Psoas muscle (tissue), 8 donors: ENCODE measurements around the gene SPRR2G. TPM values are rescaled to one million over a fixed set of nuclear protein-coding genes. Genes with fewer than 3 reads are reported as not detected.

Source experiments
- ATAC-seq, 4 donors: fragments of 200-7000 bp; cut with Tn5 transposase; one replicate each; pipeline ENCODE4 v1.9.1; 2020; ENCODE audit warnings: moderate library complexity in 3 of 4, mild to moderate bottlenecking in 2 of 4
- DNase-seq, 2 donors: peaks; one replicate each; pipeline ENCODE4 v3.0.0-alpha.2; 2020
- H3K27ac ChIP-seq: fragments of 200-600 bp; one replicate; pipeline ENCODE4 v1.8.0; 2022
- H3K27me3 ChIP-seq, 3 donors: fragments of 200-600 bp in 1 of 3; one replicate each; pipeline versions ENCODE4 v1.6.1 to v1.8.0; 2013 to 2022; ENCODE audit warnings: low read length in 2 of 3, mild to moderate bottlenecking in 2 of 3, moderate library complexity in 1 of 3; ENCODE audit not compliant: insufficient read depth in 3 of 3
- H3K36me3 ChIP-seq, 2 donors: fragments of 200-600 bp in 1 of 2; one replicate each; pipeline versions ENCODE4 v1.6.1 to v1.8.0; 2013 to 2022; ENCODE audit warnings: low read depth in 1 of 2, mild to moderate bottlenecking in 1 of 2, moderate library complexity in 1 of 2; ENCODE audit not compliant: insufficient read depth in 1 of 2
- H3K4me1 ChIP-seq: fragments of 200-600 bp; one replicate; pipeline ENCODE4 v1.8.0; 2022
- H3K4me3 ChIP-seq: fragments of 200-600 bp; one replicate; pipeline ENCODE4 v1.8.0; 2022; ENCODE audit warnings: mild to moderate bottlenecking
- H3K9me3 ChIP-seq: fragments of 200-600 bp; one replicate; pipeline ENCODE4 v1.8.0; 2022
- CTCF ChIP-seq: fragments of 200-600 bp; IDR thresholded peaks from one replicate; pipeline ENCODE4 v1.8.0; 2022; ENCODE audit warnings: antibody characterized with exemption
- WGBS, 3 donors: extraction: QIAGEN DNeasy Blood & Tissue Kit; methylation state at CpG; one replicate each; pipeline versions ENCODE4 v1.1.6 to v1.1.7; 2013; 5-methylcytosine and 5-hydroxymethylcytosine counted together
- intact Hi-C, 2 donors: fragments of 100-400 bp; cut with DNase I; formaldehyde crosslinking; loops; one replicate each; pipeline versions ENCODE4 v1.11.0 to v1.14.2; 2022
- long read RNA-seq, 2 donors: library from polyadenylated mRNA; unstranded; transcript quantifications; one replicate each; pipeline ENCODE4 v2.0.0, GENCODE V29; 2021
- polyA plus RNA-seq, 3 donors: library from polyadenylated mRNA; stranded (reverse); fragments of 200-250 nt; gene quantifications; one replicate each; pipeline ENCODE4 v1.2.3, GENCODE V29; 2013
- total RNA-seq, 4 donors: library from RNA; stranded (reverse); fragmentation: NEBNext Ultra II Directional in 2 of 4; extraction: Animal tissue kit (Norgen Biotek cat#: 25700) in 2 of 4; gene quantifications; one replicate each; pipeline versions ENCODE4 v1.2.1 to v1.2.4, GENCODE V29; 2021 to 2023
- donor health status: healthy with polysubstance abuse.
- donor health status: DM: no; HTN: no; CAD: no; lungs with moderate emphysema.
- donor health status: Bipolar disorder and iron deficiency.
- donor health status: healthy.
- donor health status: DM: yes; HTN: yes; CAD: no.
- donor health status: DM: no; HTN: no; CAD: no.
- donor health status: DM: no; HTN: no; CAD: no.
- donor health status: DM: yes; HTN: yes; CAD: no.

SPRR2G gene
- total RNA-seq (not detected), polyA plus RNA-seq (not detected)
- long read RNA-seq, donor 1: 0 reads
- long read RNA-seq, donor 2: 0 reads

- no peak for TF ChIP-seq CTCF
- intact Hi-C loops: no loop called here
- no peak for ATAC-seq
- Histone ChIP-seq H3K9me3 (no peaks in the 10 kb centered on the region), H3K27me3 (no peaks in the 10 kb centered on the region), H3K36me3 (no peaks in the 10 kb centered on the region), H3K27ac (no peak within 1 kb of the TSS), H3K4me1 (no peaks in the 10 kb centered on the region), H3K4me3 (no peak within 1 kb of the TSS)
- DNase-seq: no peak
- WGBS, 3 donors: 35 to 48% (median 41%) methylated on average over 1 of the region's 1 CpG
Observed at GRCh38 chr1:153150846-153151245, at the start of gene SPRR2G. SPRR2G (minus strand) TSS chr1:153150890; CDS start chr1:153150110, 780 bp downstream.

GRCh38 chr1:153195216-153195615, 44.5 kb upstream of the SPRR2G start:
- 72 to 78% (median 75%) methylated on average over 4 of the region's 4 CpGs for WGBS, 3 donors

GRCh38 chr1:153194331-153195050, 43.8 kb upstream of the SPRR2G start:
- Histone ChIP-seq H3K27ac (no peak overlapping the region), H3K4me1 (no peaks in the 10 kb centered on the region), H3K9me3 (no peaks in the 10 kb centered on the region), H3K36me3 (no peaks in the 10 kb centered on the region), H3K27me3 (peaks cover 2 to 7% (median 3%) of the 10 kb centered on the region in 3 donors), H3K4me3 (no peak overlapping the region)
- intact Hi-C loops: no loop called here
- 44 to 61% (median 59%) methylated on average over 3 of the region's 3 CpGs for WGBS, 3 donors
- no peak for TF ChIP-seq CTCF
- DNase-seq (no peak), ATAC-seq (no peak)

More at GRCh38 chr1:153195216-153195615, 44.5 kb upstream of the SPRR2G start:
- no peak overlapping the region for H3K27ac ChIP-seq
- no peaks in the 10 kb centered on the region for H3K9me3 ChIP-seq
- intact Hi-C loops: no loop called here
- ATAC-seq: no peak
- H3K4me1 ChIP-seq: no peaks in the 10 kb centered on the region
- H3K4me3 ChIP-seq: no peak overlapping the region
- no peak for DNase-seq
- H3K36me3 ChIP-seq: no peaks in the 10 kb centered on the region
- no peak for TF ChIP-seq CTCF
- peaks cover 2 to 7% (median 3%) of the 10 kb centered on the region in 3 donors for H3K27me3 ChIP-seq

- TF ChIP-seq CTCF: no peak
- ATAC-seq: no peak
- Histone ChIP-seq H3K9me3 (no peaks in the 10 kb centered on the region), H3K4me1 (no peaks in the 10 kb centered on the region), H3K36me3 (no peaks in the 10 kb centered on the region), H3K4me3 (no peak overlapping the region), H3K27ac (no peak overlapping the region), H3K27me3 (peaks cover 0 to 7% (median 2%) of the 10 kb centered on the region in 3 donors)
- intact Hi-C loops: no loop called here
- DNase-seq: no peak
- 18 to 33% (median 27%) methylated on average over 3 of the region's 3 CpGs for WGBS, 3 donors
Observed at GRCh38 chr1:153192697-153193096, 42.0 kb upstream of the SPRR2G start.
